IMR-90 (cell line): ENCODE measurements around the gene ZNF175. TPM values are rescaled to one million over a fixed set of nuclear protein-coding genes. Genes with fewer than 3 reads are reported as not detected.

Source experiments
- ATAC-seq: fragments of 200-7000 bp; cut with Tn5 transposase; 2 replicates; pipeline ENCODE4 v1.9.1; 2020; ENCODE audit warnings: low read depth, mild to moderate bottlenecking, moderate library complexity
- BruUV-seq: library from RNA; stranded (reverse); fragments of 400-500 nt; replicated peaks from 2 replicates; lab custom pipeline; 2021; lab: Mats Ljungman, UMichigan
- CTCF ChIA-PET: fragments of 300-600 bp; formaldehyde crosslinking; extraction: SDS; loops from one replicate; lab custom pipeline; 2021; ENCODE audit warnings: antibody characterized with exemption; lab: Yijun Ruan, JAX
- POLR2A ChIA-PET: fragments of 300-600 bp; sonication (Branson Sonifier 250); formaldehyde crosslinking; loops from one replicate; lab custom pipeline; 2022; ENCODE audit warnings: antibody characterized with exemption; ENCODE audit not compliant: unreplicated experiment; lab: Charles Lee
- DNase-seq: peaks from one replicate; pipeline ENCODE4 v3.0.0; 2013
- H2AFZ ChIP-seq: replicated peaks from 2 replicates; pipeline ENCODE3; 2013; ENCODE audit warnings: low read length, mild to moderate bottlenecking; ENCODE audit not compliant: poor library complexity
- H2AK5ac ChIP-seq: 2 replicates; pipeline ENCODE4 v1.6.1; 2013; ENCODE audit warnings: low read depth, low read length, inconsistent platforms
- H2AK9ac ChIP-seq: replicated peaks from 2 replicates; pipeline ENCODE3; 2013; ENCODE audit warnings: mild to moderate bottlenecking, low read depth, low read length, moderate library complexity; ENCODE audit not compliant: poor library complexity
- H2BK120ac ChIP-seq: 2 replicates; pipeline ENCODE4 v1.6.1; 2013; ENCODE audit warnings: low read depth, low read length, inconsistent platforms
- H2BK15ac ChIP-seq: 3 replicates; pipeline ENCODE4 v1.6.1; 2013; ENCODE audit warnings: low read depth, low read length, inconsistent platforms
- H2BK20ac ChIP-seq: 2 replicates; pipeline ENCODE4 v1.6.1; 2013; ENCODE audit warnings: low read depth, mild to moderate bottlenecking, inconsistent platforms, low read length, moderate library complexity
- H2BK5ac ChIP-seq: 2 replicates; pipeline ENCODE4 v1.6.1; 2013; ENCODE audit warnings: mild to moderate bottlenecking, low read depth, low read length, inconsistent platforms; ENCODE audit not compliant: poor library complexity, severe bottlenecking
- H3K14ac ChIP-seq: replicated peaks from 2 replicates; pipeline ENCODE4 v1.6.1; 2013; ENCODE audit warnings: low read depth, low read length, inconsistent platforms
- H3K18ac ChIP-seq: 2 replicates; pipeline ENCODE4 v1.6.1; 2013; ENCODE audit warnings: low read depth, low read length, control low read depth
- H3K23ac ChIP-seq: 2 replicates; pipeline ENCODE4 v1.6.1; 2013; ENCODE audit warnings: low read depth, low read length, inconsistent platforms
- H3K27ac ChIP-seq: 2 replicates; pipeline ENCODE4 v1.5.1; 2013; ENCODE audit warnings: mild to moderate bottlenecking, control low read depth, low read length; ENCODE audit not compliant: insufficient read depth
- H3K27me3 ChIP-seq: 2 replicates; pipeline ENCODE4 v1.6.1; 2013; ENCODE audit warnings: low read length; ENCODE audit not compliant: control insufficient read depth, insufficient read depth
- H3K36me3 ChIP-seq: 2 replicates; pipeline ENCODE4 v1.6.1; 2013; ENCODE audit warnings: low read length, mixed read lengths; ENCODE audit not compliant: control insufficient read depth, insufficient read depth
- H3K4ac ChIP-seq: 2 replicates; pipeline ENCODE4 v1.6.1; 2013; ENCODE audit warnings: low read depth, low read length, inconsistent platforms
- H3K4me1 ChIP-seq: 2 replicates; pipeline ENCODE4 v1.6.1; 2013; ENCODE audit warnings: low read length, mixed read lengths; ENCODE audit not compliant: control insufficient read depth, insufficient read depth
- H3K4me2 ChIP-seq: 2 replicates; pipeline ENCODE4 v1.6.1; 2013; ENCODE audit warnings: low read depth, mild to moderate bottlenecking, control low read depth, low read length, moderate library complexity
- H3K4me3 ChIP-seq: 2 replicates; pipeline ENCODE4 v1.5.1; 2013; ENCODE audit warnings: low read depth, mild to moderate bottlenecking, control low read depth, low read length, moderate library complexity; ENCODE audit not compliant: insufficient read depth
- H3K56ac ChIP-seq: 2 replicates; pipeline ENCODE4 v1.6.1; 2013; ENCODE audit warnings: low read length, inconsistent platforms; ENCODE audit not compliant: insufficient read depth; ENCODE audit errors: extremely low read depth
- H3K79me1 ChIP-seq, 2 experiments: 2 replicates each; pipeline ENCODE4 v1.6.1; 2013; ENCODE audit warnings: low read length in 2 of 2, inconsistent platforms in 1 of 2, low read depth in 1 of 2
- H3K9ac ChIP-seq: 2 replicates; pipeline ENCODE4 v1.6.1; 2013; ENCODE audit warnings: low read depth, low read length, control low read depth
- H3K9me1 ChIP-seq: 2 replicates; pipeline ENCODE4 v1.6.1; 2013; ENCODE audit warnings: low read length, inconsistent platforms; ENCODE audit not compliant: insufficient read depth
- H3K9me3 ChIP-seq: 2 replicates; pipeline ENCODE4 v1.6.1; 2013; ENCODE audit warnings: low read length; ENCODE audit not compliant: control insufficient read depth, insufficient read depth
- H4K20me1 ChIP-seq: 2 replicates; pipeline ENCODE4 v1.6.1; 2013; ENCODE audit warnings: low read length, inconsistent platforms; ENCODE audit not compliant: insufficient read depth
- H4K5ac ChIP-seq: 2 replicates; pipeline ENCODE4 v1.6.1; 2013; ENCODE audit warnings: mild to moderate bottlenecking, low read depth, low read length, control low read depth
- H4K8ac ChIP-seq, 2 experiments: 2 replicates each; pipeline ENCODE4 v1.6.1; 2013; ENCODE audit warnings: low read depth in 2 of 2, low read length in 2 of 2, control low read depth in 1 of 2, inconsistent platforms in 1 of 2
- H4K91ac ChIP-seq: 2 replicates; pipeline ENCODE4 v1.6.1; 2013; ENCODE audit warnings: low read depth, low read length, inconsistent platforms; ENCODE audit not compliant: insufficient read depth
- BHLHE40 ChIP-seq: fragments of 150-350 bp; IDR thresholded peaks from 2 replicates; pipeline ENCODE4 v1.6.1; 2016; ENCODE audit warnings: mild to moderate bottlenecking, low read depth, low read length
- RCOR1 ChIP-seq: IDR thresholded peaks from 2 replicates; pipeline ENCODE4 v1.6.1; 2012; ENCODE audit warnings: mild to moderate bottlenecking, low read length, improper control_type of control experiment; ENCODE audit not compliant: insufficient replicate concordance
- RFX5 ChIP-seq: IDR thresholded peaks from 2 replicates; pipeline ENCODE4 v1.8.0; 2012; ENCODE audit warnings: low read depth, mild to moderate bottlenecking, low read length, moderate library complexity
- WGBS, 2 experiments: methylation state at CpG; one replicate each; pipeline versions ENCODE4 v1.1.5 to v1.1.7; 2013; ENCODE audit warnings: missing lambda C conversion rate in 2 of 2; ENCODE audit not compliant: insufficient read length in 1 of 2; ENCODE audit errors: extremely low coverage in 2 of 2; 5-methylcytosine and 5-hydroxymethylcytosine counted together
- dilution Hi-C: fragments of 300-500 bp; cut with HindIII; formaldehyde crosslinking; loops from one replicate; pipeline ENCODE4 v1.14.3; 2018; ENCODE audit warnings: low sequenced_read_pairs; ENCODE audit not compliant: unreplicated experiment
- in situ Hi-C: fragments of 300-500 bp; cut with MboI; formaldehyde crosslinking; loops from 3 replicates; pipeline ENCODE4 v1.14.3; 2019; ENCODE audit warnings: low sequenced_read_pairs, inconsistent platforms, mixed read lengths
- intact Hi-C: fragments of 100-400 bp; cut with micrococcal nuclease; formaldehyde crosslinking; loops from 2 replicates; pipeline ENCODE4 v1.10.0; 2022
- polyA plus RNA-seq, 3 experiments: library from polyadenylated mRNA; depleted of rRNA; stranded (reverse); fragments of >200 nt; gene quantifications; 2 replicates each; pipeline ENCODE4 v1.2.3, GENCODE V29; 2012; ENCODE audit warnings: low replicate concordance in 1 of 3
- total RNA-seq: library from RNA; depleted of rRNA; stranded (reverse); fragments of >200 nt; gene quantifications from 2 replicates; pipeline ENCODE4 v1.2.3, GENCODE V29; 2012
- TF ChIP-seq, protein P1 (sequence below): conservative IDR thresholded peaks from 2 replicates; pipeline ENCODE4 v1.5.1; 2012; ENCODE audit warnings: mild to moderate bottlenecking, low read depth, low read length, improper control_type of control experiment
- TF ChIP-seq, protein P2 (sequence below): fragments of 150-350 bp; IDR thresholded peaks from 2 replicates; pipeline ENCODE4 v1.6.1; 2016; ENCODE audit warnings: low read depth, mild to moderate bottlenecking, low read length, moderate library complexity, borderline replicate concordance

The ZNF175 gene
- total and polyA plus RNA-seq, 2 of the 4 experiments (the other 2 are of a cell fraction) = 3.6 to 8.4 TPM

DNA sequence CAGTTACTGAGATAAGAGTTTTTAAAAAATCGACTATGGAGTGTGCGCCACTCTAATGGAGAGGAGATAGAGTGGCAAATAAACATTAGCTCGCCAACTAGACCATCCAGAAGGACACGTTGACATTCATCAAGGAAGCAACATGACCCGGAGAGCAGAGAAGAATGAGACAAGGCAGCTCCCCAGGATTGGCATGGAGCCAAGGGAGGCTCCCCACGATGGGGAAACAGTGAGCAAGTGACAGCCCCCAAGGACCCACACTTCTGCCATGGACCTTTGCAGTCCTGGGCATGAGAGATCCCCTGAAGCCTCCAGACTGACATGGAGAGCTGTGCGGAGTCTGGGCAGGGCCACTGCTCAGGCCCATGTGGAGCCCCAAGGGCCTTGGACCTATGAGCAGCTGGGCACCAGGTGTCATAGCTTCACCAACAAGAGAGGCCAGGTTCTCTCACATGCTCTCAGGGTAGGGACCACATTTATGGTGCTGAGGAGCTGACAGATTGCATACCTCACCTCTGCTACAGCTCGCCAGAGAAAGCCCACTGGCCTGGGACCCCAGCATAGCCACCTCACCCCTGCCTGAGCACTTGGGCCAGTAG, 46.3 kb upstream of the ZNF175 start:
- H3K27me3 ChIP-seq = no peaks in the 10 kb centered on the region
- no peak overlapping the region for H2BK20ac ChIP-seq
- H3K23ac ChIP-seq = no peak overlapping the region
- H2AFZ ChIP-seq = no peak overlapping the region
- no peak for ATAC-seq
- H3K9me1 ChIP-seq = no peaks in the 10 kb centered on the region
- no peak overlapping the region for H3K18ac ChIP-seq
- no peak overlapping the region for H4K8ac ChIP-seq
- H3K4me3 ChIP-seq = no peak overlapping the region
- H4K20me1 ChIP-seq = no peaks in the 10 kb centered on the region
- no peak for TF ChIP-seq RFX5
- TF ChIP-seq, protein P1, sequence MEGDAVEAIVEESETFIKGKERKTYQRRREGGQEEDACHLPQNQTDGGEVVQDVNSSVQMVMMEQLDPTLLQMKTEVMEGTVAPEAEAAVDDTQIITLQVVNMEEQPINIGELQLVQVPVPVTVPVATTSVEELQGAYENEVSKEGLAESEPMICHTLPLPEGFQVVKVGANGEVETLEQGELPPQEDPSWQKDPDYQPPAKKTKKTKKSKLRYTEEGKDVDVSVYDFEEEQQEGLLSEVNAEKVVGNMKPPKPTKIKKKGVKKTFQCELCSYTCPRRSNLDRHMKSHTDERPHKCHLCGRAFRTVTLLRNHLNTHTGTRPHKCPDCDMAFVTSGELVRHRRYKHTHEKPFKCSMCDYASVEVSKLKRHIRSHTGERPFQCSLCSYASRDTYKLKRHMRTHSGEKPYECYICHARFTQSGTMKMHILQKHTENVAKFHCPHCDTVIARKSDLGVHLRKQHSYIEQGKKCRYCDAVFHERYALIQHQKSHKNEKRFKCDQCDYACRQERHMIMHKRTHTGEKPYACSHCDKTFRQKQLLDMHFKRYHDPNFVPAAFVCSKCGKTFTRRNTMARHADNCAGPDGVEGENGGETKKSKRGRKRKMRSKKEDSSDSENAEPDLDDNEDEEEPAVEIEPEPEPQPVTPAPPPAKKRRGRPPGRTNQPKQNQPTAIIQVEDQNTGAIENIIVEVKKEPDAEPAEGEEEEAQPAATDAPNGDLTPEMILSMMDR = no peak
- TF ChIP-seq RCOR1 = no peak
- TF ChIP-seq BHLHE40 = no peak
- TF ChIP-seq, protein P2, sequence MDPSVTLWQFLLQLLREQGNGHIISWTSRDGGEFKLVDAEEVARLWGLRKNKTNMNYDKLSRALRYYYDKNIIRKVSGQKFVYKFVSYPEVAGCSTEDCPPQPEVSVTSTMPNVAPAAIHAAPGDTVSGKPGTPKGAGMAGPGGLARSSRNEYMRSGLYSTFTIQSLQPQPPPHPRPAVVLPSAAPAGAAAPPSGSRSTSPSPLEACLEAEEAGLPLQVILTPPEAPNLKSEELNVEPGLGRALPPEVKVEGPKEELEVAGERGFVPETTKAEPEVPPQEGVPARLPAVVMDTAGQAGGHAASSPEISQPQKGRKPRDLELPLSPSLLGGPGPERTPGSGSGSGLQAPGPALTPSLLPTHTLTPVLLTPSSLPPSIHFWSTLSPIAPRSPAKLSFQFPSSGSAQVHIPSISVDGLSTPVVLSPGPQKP = no peak
- no peak overlapping the region for H3K56ac ChIP-seq
- no peaks in the 10 kb centered on the region for H3K79me1 ChIP-seq
- no peaks in the 10 kb centered on the region for H3K9me3 ChIP-seq
- H2BK15ac ChIP-seq = no peak overlapping the region
- POLR2A ChIA-PET = no interaction called here
- CTCF ChIA-PET = no interaction called here
- H3K4ac ChIP-seq = no peak overlapping the region
- H3K14ac ChIP-seq = no peak overlapping the region
- BruUV-seq = no TSS peak
- no peak overlapping the region for H4K91ac ChIP-seq
- no peak overlapping the region for H2AK5ac ChIP-seq
- WGBS, 2 experiments = 83% methylated on average over 1 of the region's 8 CpGs; no CpG with 5 or more reads in 1 of the 2 experiments
- no peak overlapping the region for H2BK120ac ChIP-seq
- no peak for DNase-seq
- no peaks in the 10 kb centered on the region for H3K4me1 ChIP-seq
- dilution Hi-C loops = no loop called here
- H2AK9ac ChIP-seq = no peak overlapping the region
- H3K4me2 ChIP-seq = no peak overlapping the region
- no peak overlapping the region for H3K27ac ChIP-seq
- intact Hi-C loops = no loop called here
- no peak overlapping the region for H3K9ac ChIP-seq
- H4K5ac ChIP-seq = no peak overlapping the region
- H2BK5ac ChIP-seq = no peak overlapping the region
- in situ Hi-C loops = no loop called here
- H3K36me3 ChIP-seq = no peaks in the 10 kb centered on the region
